HEK293T (cell line): Measurements from ENCODE around the gene DSTYK.

Experiments
- CTCF ChIA-PET: fragments of 350-600 bp; formaldehyde crosslinking; extraction: SDS; loops from one replicate; lab custom pipeline; 2021; ENCODE audit warnings: antibody characterized with exemption, inconsistent platforms; lab: Yijun Ruan, JAX
- POLR2A ChIA-PET: fragments of 350-600 bp; formaldehyde crosslinking; extraction: SDS; loops from one replicate; lab custom pipeline; 2020; ENCODE audit warnings: antibody characterized with exemption, inconsistent platforms; lab: Yijun Ruan, JAX
- DNase-seq: peaks from one replicate; pipeline ENCODE4 v3.0.0; 2012; ENCODE audit warnings: mixed read lengths; ENCODE audit errors: extremely low spot score
- ARNT ChIP-seq: fragments of 450-650 bp; IDR thresholded peaks from 2 replicates; pipeline ENCODE4 v1.6.1; 2017; ENCODE audit warnings: mild to moderate bottlenecking
- BHLHE40 ChIP-seq: fragments of 450-650 bp; IDR thresholded peaks from 2 replicates; pipeline ENCODE4 v1.6.1; 2016; ENCODE audit warnings: mild to moderate bottlenecking, moderate library complexity, borderline replicate concordance
- CTBP1 ChIP-seq: fragments of 450-650 bp; IDR thresholded peaks from 2 replicates; pipeline ENCODE4 v1.6.1; 2016; ENCODE audit warnings: borderline replicate concordance
- ELF4 ChIP-seq: fragments of 450-650 bp; IDR thresholded peaks from 2 replicates; pipeline ENCODE4 v1.6.1; 2017; ENCODE audit warnings: antibody characterized with exemption
- FOXA1 ChIP-seq: fragments of 450-650 bp; IDR thresholded peaks from 2 replicates; pipeline ENCODE4 v1.6.1; 2016; ENCODE audit warnings: mild to moderate bottlenecking
- FOXK2 ChIP-seq: fragments of 450-650 bp; IDR thresholded peaks from 2 replicates; pipeline ENCODE4 v1.6.1; 2016; ENCODE audit warnings: mild to moderate bottlenecking
- FOXM1 ChIP-seq: fragments of 450-650 bp; IDR thresholded peaks from 2 replicates; pipeline ENCODE4 v1.6.1; 2017; ENCODE audit warnings: mild to moderate bottlenecking, borderline replicate concordance
- HDGF ChIP-seq: fragments of 450-650 bp; IDR thresholded peaks from 2 replicates; pipeline ENCODE4 v1.6.1; 2017; ENCODE audit warnings: antibody characterized with exemption, borderline replicate concordance
- L3MBTL2 ChIP-seq: fragments of 450-650 bp; conservative IDR thresholded peaks from 2 replicates; pipeline ENCODE4 v1.6.1; 2016; ENCODE audit warnings: mild to moderate bottlenecking
- LEF1 ChIP-seq: fragments of 450-650 bp; IDR thresholded peaks from 2 replicates; pipeline ENCODE4 v1.6.1; 2017; ENCODE audit warnings: mild to moderate bottlenecking, borderline replicate concordance
- NFRKB ChIP-seq: fragments of 450-650 bp; IDR thresholded peaks from 2 replicates; pipeline ENCODE4 v1.6.1; 2016; ENCODE audit warnings: mild to moderate bottlenecking, moderate library complexity
- SP1 ChIP-seq: fragments of 450-650 bp; IDR thresholded peaks from 2 replicates; pipeline ENCODE4 v1.6.1; 2017
- SUZ12 ChIP-seq: fragments of 450-650 bp; IDR thresholded peaks from 2 replicates; pipeline ENCODE4 v1.6.1; 2016; ENCODE audit warnings: mild to moderate bottlenecking
- TARDBP ChIP-seq: fragments of 450-650 bp; IDR thresholded peaks from 2 replicates; pipeline ENCODE4 v1.6.1; 2016
- ZNF384 ChIP-seq: fragments of 450-650 bp; IDR thresholded peaks from 2 replicates; pipeline ENCODE4 v1.6.1; 2016
- TF ChIP-seq, protein P1 (sequence below): fragments of 450-650 bp; IDR thresholded peaks from 2 replicates; pipeline ENCODE4 v1.6.1; 2016

Gene DSTYK

DNA sequence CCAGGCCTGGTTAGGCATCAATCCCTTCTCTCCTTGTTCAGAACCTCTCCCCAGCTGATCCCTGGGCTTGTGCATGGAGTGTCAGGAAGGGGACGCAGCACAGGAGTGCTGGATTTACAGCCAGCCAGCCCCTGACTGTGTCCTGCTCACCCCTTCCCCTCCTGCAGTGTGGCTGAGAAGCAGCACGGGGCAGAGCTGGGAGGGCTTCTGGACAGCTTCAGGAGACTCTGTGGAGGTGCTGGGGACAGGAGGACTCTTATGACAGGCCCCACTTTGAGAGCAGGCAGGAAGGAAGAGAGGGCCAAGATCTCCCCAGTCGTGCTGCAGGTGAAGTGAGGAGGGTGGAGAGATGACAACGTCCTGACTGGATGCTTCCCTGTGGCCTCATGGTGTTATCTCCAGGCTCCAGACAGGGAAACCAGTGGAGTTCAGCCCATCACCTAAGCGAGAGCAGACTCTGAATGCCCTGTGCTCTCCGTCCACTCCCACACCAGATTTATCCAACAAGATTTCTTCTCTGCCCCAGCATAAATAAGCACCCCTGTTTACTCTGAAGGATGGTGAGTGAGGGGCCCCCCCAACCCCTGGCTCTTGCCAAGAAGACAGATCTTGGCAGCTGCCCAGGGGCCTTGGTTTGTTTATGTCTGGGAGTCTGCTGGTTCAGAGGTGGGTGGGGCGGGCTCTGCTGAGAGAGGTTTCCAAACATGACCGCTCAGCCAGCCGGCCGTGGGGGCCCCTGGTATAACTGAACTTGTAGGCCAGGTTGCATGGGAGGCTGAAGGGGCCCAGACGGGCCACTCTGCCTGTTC, 37.5 kb upstream of the DSTYK start:
- CTCF ChIA-PET = no interaction called here
- DNase-seq = no peak
- POLR2A ChIA-PET = no interaction called here
- TF ChIP-seq ZNF384 = no peak

DNA sequence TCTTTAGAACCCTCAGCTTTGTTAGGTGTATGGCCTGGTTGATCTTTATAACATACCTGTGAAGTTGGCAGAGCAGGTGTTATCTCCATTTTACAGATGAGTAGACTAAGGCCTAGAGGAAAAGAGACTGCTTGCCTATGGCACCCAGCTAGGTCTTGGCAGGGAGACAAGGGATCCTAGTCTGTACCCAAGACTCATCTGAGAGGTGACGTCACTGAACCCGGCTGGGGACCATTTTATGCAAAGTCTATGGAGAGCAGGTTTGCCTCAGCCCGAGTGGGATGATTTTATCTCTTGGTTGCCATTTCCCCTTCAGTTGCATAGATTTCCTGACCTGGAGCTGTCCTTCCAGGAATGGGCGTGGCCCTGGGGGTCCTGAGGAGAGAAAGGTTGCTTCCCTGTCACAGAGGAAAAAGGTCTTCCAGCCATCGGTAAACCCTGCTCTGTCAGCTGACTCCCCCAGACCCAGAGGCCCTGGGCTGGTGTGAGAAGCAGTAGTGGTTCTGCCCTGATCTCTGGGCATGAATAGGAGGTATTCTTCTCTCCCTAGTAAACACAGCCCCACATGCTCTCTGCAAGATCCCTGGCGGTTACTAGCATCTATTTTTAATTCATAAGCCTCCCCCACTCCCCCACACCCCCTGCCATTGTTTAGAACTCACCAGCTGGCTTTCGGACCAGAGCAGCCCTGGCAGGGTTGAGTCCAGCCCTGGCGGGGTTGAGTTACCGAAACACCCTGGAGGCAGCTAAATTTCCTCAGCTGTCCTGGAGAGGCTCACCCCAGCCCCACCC, 35.8 kb upstream of the DSTYK start:
- ChIA-PET CTCF (interaction anchor here (0.7 to 1.5 kb wide), 3 partner anchors 9 to 106 kb away, joined by 3 to 5 read pairs (median 3); no protein-coding TSS in a partner anchor), POLR2A (interaction anchor here (0.9 kb wide), 1 partner anchor 19 kb away, joined by 4 read pairs; no protein-coding TSS in a partner anchor)
- no peak for DNase-seq
- TF ChIP-seq HDGF = no peak
- TF ChIP-seq NFRKB = no peak
- TF ChIP-seq TARDBP = no peak
- TF ChIP-seq BHLHE40 = no peak

DNA sequence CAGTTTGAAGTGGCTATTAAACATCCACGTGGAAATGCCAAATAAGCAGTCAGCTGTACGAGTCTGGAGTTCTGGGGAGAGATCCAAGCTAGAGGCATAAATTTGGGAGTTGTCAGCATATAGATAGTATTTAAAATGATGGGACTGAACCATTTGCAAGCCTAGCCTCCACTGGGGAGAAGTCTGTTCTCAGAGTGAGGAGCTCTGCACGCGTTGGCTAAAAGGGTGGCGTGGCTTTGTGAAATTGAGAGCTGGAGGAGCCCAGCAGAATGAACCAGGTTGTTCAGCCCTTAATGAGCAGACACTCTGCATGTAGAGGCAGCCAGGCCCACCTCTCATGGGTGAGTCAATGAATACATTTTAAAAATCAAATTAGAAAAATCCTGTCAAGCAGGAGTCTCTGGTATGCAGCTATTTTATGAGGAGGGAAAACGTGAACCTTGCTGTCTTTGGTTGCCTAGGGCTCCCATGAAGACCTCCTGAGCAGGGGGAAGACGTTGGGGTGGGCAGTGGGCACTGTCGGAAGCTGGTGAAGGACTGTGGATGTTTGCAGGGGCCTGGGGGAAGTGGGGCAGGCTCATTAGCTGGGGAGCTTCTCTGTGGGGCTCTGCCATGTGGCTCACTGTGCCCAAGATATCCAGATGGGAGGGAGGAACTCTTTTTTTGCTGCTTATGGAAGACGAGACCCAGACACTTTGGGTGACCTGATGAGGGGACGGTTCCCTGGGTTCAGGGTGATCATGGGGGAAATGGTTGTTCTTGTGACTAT, 35.0 kb upstream of the DSTYK start:
- ChIA-PET POLR2A (interaction anchor here (0.9 kb wide), 1 partner anchor 18 kb away, joined by 4 read pairs; no protein-coding TSS in a partner anchor), CTCF (interaction anchor here (1.2 to 1.5 kb wide), 2 partner anchors 9 to 105 kb away, joined by 3 to 5 read pairs; no protein-coding TSS in a partner anchor)
- TF ChIP-seq ELF4 = no peak
- no peak for TF ChIP-seq FOXK2
- TF ChIP-seq FOXM1 = no peak

DNA sequence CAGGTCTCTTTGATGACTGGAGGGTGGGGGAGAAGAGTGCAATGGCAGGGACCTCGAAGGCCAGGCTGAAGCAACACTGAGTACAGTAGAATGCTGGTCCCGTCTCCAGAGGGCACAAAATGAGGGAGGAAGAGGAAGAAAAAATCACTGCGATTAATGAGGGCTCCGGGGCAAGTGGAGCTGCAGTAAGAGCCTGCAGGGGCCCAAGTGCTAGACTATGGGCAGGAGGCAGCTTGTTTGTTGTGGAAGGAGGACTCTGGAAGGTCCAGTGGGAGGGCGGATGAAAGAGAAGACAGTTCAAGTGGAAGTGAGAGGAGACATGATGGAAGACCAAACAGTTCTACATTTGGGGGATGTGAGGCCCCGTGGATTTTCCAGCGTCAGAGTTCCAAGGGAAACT, 33.6 kb upstream of the DSTYK start:
- TF ChIP-seq TARDBP = no peak
- ChIA-PET POLR2A (interaction anchor here (1.3 kb wide), 1 partner anchor 17 kb away, joined by 3 read pairs; the partner anchor contains the start of gene TMCC2), CTCF (interaction anchor here (1.3 kb wide), 1 partner anchor 12 kb away, joined by 5 read pairs; no protein-coding TSS in a partner anchor)
- no peak for DNase-seq

More for the DNA sequence above, 35.0 kb upstream of the DSTYK start:
- no peak for DNase-seq

DNA sequence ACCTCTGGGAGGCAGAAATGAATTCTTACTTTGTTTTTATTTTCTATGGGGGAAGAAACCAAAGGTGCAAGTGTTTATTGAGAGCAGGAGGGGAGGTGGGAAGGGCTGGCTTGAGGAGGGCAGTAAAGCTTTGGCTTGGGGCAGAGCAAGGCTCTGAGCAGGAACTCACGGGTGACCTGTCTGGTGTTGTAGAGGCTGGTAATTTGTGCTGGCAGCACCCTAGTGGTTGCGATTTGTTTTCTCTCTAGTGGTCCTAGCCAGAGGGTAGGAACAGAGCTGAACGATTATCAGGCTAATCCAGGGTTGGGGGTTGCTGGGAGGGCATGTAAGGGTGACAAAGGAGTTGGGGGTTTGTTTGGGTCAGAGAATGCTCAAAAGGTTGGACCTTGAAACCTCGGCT, 32.9 kb upstream of the DSTYK start:
- CTCF ChIA-PET = interaction anchor here (1.3 kb wide), 1 partner anchor 11 kb away, joined by 5 read pairs; no protein-coding TSS in a partner anchor
- TF ChIP-seq SUZ12 = no peak
- DNase-seq = no peak
- POLR2A ChIA-PET = interaction anchor here (1.3 kb wide), 1 partner anchor 16 kb away, joined by 3 read pairs; the partner anchor contains the start of gene TMCC2

DNA sequence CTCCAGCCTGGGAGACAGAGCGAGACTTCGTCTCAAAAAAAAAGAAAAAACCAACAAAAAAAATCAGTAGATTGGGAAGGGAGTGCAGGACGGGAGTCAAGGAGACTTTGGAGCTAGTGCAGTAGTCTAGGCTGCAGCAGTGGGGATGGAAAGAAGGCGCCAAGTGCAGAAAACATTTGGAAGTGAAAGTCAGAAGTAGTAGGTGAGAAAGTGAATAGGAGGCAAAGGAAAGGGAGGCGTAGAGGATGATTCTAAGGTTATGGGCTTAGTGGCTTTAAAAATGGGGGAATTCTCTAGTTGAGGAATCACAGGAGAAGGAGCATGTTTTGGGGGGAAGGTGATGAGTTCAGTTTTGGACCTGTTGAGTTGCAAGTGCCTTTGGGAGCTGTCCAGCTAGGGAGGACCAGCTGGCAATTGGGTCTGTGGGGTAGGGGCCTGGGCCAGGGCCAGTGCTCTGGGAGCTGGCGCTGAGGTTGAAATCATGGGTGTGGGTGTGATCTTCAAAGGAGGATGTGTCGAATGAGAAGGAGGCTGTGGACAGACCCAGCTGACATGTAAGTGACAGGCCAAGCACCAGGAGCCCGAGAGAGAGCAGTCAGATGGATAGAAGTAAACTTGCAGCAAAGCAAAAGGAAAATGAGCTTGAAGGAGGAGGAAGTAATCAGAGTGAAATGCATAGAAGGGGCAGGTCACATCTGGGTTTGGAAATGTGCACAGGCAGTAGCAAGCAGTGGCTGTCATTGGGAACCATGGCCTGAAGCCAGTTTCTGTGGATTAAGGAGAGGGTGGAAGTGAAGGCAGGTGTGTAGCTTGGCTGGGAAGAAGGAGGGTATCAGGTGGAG, 32.1 kb upstream of the DSTYK start:
- TF ChIP-seq L3MBTL2 (no peak), ELF4 (no peak), FOXM1 (no peak), SP1 (no peak), NFRKB (no peak), FOXK2 (no peak), SUZ12 (no peak), CTBP1 (no peak), LEF1 (no peak), TARDBP (no peak), BHLHE40 (no peak), HDGF (no peak)
- POLR2A ChIA-PET = interaction anchor here (1.3 to 1.7 kb wide), 2 partner anchors 15 to 16 kb away, joined by 3 to 8 read pairs; partner anchors contain the start of gene TMCC2
- CTCF ChIA-PET = no interaction called here
- DNase-seq = no peak

DNA sequence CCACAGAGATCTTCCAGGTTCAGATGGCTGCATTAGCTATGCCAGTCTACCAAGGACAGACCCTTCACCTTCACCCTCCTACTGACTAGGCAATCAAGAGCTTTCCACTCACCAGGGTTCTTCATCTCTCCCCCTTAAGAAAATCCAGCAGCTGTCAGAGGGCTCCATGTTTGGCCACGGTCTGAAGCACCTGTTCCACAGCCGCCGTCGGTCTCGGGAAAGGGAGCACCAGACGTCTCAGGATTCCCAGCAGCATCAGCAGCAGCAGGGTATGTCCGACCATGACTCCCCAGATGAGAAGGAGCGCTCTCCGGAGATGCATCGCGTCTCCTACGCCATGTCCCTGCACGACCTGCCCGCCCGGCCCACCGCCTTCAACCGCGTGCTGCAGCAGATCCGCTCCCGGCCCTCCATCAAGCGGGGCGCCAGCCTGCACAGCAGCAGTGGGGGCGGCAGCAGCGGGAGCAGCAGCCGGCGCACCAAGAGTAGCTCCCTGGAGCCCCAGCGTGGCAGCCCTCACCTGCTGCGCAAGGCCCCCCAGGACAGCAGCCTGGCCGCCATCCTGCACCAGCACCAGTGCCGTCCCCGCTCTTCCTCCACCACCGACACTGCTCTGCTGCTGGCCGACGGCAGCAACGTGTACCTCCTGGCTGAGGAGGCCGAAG, 30.0 kb upstream of the DSTYK start:
- TF ChIP-seq L3MBTL2 (no peak), ZNF384 (no peak), ELF4 (no peak), SP1 (no peak), NFRKB (no peak), SUZ12 (no peak), FOXM1 (no peak), FOXA1 (no peak), ARNT (no peak), HDGF (no peak), TARDBP (no peak), LEF1 (no peak), BHLHE40 (no peak), FOXK2 (no peak), CTBP1 (no peak)
- TF ChIP-seq, protein P1, sequence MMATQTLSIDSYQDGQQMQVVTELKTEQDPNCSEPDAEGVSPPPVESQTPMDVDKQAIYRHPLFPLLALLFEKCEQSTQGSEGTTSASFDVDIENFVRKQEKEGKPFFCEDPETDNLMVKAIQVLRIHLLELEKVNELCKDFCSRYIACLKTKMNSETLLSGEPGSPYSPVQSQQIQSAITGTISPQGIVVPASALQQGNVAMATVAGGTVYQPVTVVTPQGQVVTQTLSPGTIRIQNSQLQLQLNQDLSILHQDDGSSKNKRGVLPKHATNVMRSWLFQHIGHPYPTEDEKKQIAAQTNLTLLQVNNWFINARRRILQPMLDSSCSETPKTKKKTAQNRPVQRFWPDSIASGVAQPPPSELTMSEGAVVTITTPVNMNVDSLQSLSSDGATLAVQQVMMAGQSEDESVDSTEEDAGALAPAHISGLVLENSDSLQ = no peak
- CTCF ChIA-PET = no interaction called here
- POLR2A ChIA-PET = no interaction called here
- no peak for DNase-seq
